Amygdala (tissue), 56 donors: ENCODE measurements around the gene CSTF3.
"Not testable (repeated sequence)": the region's sequence is repeated elsewhere in the genome, so short reads cannot be mapped to it uniquely, and the experiment has no call there.

Source experiments
- DNase-seq, 56 donors: peaks; one replicate each; lab custom pipeline; 2025; lab: John Stamatoyannopoulos, UW

The CSTF3 gene

DNA sequence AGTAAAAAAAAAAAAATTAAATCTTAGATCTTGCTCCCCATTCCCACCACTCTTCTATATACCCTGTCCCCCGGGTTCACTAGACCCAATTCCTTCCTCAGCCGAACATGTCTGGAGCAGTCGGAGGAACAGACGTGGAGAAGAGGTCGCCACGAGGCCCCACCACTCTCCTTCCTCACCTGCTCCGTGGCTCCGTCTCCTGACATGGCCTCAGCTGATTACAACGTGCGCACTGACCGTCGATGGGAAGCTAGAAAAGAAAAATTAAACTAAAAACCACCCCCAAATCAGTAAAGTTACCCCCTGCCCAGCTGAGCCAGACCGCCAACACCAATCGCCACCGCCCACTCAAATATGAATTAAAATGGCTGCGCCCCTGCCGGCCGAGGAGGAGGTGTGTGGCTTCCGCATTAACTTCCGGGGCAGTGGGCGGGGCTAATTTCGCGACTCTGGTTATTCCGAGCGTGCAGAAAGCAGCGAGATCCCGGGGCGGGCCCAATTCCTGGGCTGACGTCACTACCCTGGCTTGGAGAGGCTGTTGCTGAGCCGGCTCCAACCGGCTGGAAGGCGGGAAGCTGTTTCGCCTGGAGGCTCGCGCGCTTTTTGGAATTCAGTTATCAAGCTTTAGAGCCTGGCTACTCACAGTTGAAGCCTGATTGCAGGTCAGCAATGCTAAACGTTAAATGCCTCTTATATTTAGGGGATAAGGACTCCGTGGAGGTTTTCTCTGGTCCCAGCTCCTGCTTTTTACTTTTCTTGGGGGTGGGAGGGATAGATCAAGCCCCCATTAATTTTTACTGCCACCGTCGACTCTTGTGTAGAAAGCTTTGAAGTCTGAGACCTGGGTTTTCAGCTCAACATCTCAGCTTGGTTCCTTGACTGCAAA, at the start of gene CSTF3:
TSS of gene CSTF3 (minus strand) at position 361 of the 886 bp plus-strand sequence. CDS start at position 206, 155 bp downstream.
- peak; percentile 91 to 100 (median 99) for DNase-seq

DNA sequence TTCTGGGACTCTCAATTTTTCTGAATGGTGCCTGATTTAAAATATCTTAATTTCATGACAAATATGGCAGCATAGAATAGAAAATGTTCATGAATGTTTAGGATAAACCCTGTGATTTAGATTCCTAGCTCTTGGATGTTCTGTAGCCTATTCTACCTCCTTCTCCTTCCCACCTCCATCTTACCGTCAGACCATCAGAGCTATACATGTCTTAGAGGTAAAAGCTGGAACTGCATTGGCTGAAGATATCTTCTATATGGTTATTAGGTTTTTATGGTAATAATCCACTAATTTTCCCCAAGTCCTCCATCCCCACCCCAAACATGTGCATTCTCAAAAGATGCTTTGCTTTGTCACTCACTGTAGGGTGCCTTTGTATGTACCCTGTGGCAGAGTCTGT, 46.9 kb upstream of the CSTF3 start:
- DNase-seq: no peak

- no peak for DNase-seq
Observed at GRCh38 chr11:33207408-33207985, 46.2 kb upstream of the CSTF3 start.

- DNase-seq: no peak
Observed at GRCh38 chr11:33197915-33198727, 36.8 kb upstream of the CSTF3 start.

- DNase-seq: no peak
Observed at GRCh38 chr11:33195462-33196173, 34.3 kb upstream of the CSTF3 start.

DNA sequence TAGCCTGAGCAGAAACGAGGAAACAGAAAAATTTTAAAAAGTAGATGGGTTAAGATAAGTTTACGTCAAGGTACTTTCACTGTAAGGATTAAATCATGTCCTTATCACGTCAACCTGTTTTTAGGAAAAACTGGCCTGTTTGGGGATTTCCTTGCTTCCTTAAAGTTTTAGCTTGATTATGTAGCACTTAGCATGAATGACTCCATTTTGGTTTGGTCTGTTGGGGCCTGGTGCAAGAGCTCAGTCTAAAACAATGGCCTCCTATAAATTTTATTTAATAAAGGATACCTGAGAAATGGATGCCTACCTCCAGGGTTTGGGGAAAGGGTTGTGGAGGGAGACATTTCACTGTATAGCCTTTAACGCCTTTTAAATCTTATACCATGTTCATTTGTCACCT, 33.2 kb upstream of the CSTF3 start:
- DNase-seq: no peak

DNA sequence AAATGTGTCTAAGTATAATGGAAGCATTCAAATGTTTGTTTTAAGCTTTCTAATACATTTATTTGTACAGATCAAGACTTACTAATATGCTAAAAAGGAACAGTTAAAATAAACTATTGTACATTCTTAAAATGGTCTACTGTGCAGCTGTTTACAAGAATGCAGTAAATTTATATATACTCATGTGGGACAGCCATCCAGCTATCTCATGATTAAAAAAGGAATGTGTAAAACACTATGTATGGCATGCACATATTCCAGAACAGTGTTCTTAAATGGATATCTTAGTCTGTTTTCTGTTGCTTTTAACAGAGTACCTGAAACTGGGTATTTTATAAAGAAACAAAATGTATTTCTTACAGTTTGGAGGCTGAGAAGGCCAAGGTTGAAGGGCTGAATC, 30.2 kb upstream of the CSTF3 start:
- DNase-seq: no peak

GRCh38 chr11:33187998-33188722, 26.9 kb upstream of the CSTF3 start:
- no peak for DNase-seq

- no peak for DNase-seq
Observed at GRCh38 chr11:33185756-33186155, 24.5 kb upstream of the CSTF3 start.

DNA sequence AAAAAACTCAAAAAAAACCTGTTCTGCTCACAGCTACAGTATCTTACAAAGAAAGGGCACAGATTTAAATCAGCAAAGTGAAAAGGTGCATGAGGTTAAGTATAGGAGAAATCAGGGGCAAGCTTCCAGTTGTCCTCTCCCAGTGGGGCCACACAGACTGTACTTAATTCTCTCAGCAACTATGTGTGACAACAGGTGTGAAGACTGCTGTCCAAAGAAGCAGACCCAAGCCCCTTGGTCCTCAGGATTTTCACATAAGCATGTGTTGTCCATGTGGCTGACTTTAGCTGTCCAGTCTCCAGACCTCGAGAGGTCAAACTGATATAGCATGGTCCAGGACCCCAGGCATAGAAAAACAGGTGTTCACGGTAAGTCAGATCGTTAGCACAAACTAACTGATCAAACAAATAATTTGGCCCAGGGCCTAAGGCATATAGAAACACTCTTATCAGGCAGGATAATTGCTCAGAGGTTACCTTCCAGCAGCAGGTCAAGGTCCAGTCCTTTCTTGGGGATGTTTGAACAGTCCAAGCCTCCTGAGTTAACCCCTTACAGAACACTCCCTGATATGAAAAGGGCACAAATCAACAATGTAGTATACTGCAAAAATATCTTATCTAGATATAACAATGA, 21.1 kb upstream of the CSTF3 start:
- DNase-seq: no peak

- no peak for DNase-seq
Observed at GRCh38 chr11:33179348-33179803, 18.1 kb upstream of the CSTF3 start.

DNA sequence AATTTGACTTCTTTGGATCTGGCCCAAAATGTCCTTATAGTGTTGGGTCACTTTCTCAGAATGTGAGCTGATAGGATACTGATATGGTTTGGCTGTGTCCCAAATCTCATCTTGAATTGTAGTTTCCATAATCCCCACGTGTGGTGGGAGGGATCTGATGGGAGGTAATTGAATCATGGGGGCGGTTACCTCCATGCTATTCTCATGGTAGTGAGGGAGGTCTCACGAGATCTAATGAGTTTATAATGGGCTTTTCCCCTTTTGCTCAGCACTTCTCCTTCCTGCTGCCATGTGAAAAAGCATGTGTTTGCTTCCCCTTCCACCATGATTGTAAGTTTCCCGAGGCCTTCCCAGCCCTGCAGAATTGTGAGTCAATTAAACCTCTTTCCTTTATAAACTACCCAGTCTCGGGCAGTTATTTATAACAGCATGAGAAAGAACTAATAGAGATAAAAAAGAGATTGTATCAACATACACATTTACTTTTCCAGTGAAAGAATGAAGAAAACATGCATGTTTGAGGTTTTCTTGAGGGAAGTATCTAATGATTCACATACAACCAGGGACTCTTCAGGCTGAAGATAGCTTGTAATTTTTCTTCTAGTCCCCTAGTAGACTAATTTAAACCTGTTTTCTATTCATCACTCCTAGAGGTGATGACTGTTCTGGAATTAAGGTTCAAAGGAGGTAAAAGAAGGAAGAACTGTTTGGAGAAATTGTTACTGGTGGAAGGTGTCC, 17.3 kb upstream of the CSTF3 start:
- no peak for DNase-seq

- DNase-seq: no peak
Observed at GRCh38 chr11:33177676-33178336, 16.5 kb upstream of the CSTF3 start.

DNA sequence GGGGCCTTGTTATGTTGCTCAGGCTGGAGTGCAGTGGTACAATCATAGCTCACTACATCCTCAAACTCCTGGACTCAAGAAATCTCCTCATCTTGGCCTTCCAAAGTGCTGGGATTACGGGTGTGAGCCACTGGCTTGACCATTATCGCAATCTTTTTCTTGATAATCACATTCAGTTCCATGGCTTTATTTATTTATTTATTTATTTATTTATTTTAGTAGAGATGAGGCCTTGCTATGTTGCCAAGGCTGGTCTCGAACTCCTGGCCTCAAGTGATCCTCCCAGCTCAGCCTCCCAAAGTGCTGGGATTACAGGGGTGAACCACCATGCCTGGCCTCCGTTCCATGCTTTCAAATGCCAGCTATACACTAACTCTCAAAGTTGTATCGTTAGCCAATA, 15.5 kb upstream of the CSTF3 start:
- DNase-seq: not testable (repeated sequence)

DNA sequence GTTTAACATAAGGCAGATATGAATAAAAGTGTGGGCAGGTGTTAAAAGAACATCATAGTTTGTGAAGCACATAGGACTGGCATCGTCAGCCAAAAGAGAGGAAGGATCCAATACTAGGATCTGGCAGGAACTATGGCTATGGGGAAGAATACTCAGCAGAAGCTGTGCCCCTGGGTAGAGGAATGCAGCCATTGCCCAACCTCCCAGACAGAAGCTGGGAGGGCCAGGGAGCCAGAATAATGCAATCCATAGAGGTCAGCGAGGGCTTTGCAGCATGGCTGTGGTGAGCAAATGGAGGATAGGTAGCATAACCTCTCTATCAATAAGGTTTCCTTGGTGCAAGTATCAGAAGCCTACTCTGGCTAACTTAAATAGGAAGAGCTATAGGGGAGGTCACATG, 11.7 kb upstream of the CSTF3 start:
- no peak for DNase-seq

GRCh38 chr11:33172345-33172744, 11.1 kb upstream of the CSTF3 start:
- no peak for DNase-seq

DNA sequence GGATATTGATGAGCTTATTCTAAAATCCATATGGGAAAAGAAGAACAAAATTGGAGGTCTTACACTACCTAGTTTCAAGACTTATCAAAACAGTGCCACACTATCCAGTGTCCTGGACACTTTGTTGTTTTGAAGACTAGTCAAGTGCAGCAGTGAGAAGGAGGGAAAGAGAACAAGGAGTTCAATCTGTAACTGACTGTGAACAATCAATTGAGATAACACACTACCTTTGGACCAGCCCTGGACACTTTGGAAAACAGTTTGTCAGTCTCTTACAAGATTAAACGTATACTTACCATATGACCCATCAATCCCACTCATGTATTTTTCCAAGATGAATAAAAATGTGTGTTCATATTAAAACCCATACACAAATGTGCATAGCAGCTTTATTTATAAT, 10.0 kb upstream of the CSTF3 start:
- DNase-seq: no peak

- DNase-seq: no peak
Observed at GRCh38 chr11:33168709-33169200, 7.5 kb upstream of the CSTF3 start.
